Activated CD4-positive, alpha-beta T cell treated with anti-CD3 and anti-CD28 coated beads for 36 hours (primary cell): ENCODE data around the gene PDGFRA. TPM values are rescaled to one million over a fixed set of nuclear protein-coding genes. Genes with fewer than 3 reads are reported as not detected.

Experiments
- ATAC-seq: fragments of 200-7000 bp; cut with Tn5 transposase; one replicate; pipeline ENCODE4 v1.10.0; 2021; ENCODE audit warnings: mild to moderate bottlenecking, moderate library complexity
- CTCF ChIA-PET: fragments of 350-600 bp; sonication (Branson Sonifier 250); formaldehyde crosslinking; loops from one replicate; lab custom pipeline; 2021; ENCODE audit warnings: antibody characterized with exemption; lab: Charles Lee
- POLR2A ChIA-PET: fragments of 350-600 bp; sonication (Branson Sonifier 250); formaldehyde crosslinking; loops from one replicate; lab custom pipeline; 2021; ENCODE audit warnings: antibody characterized with exemption, inconsistent platforms; lab: Charles Lee
- DNase-seq: peaks from one replicate; pipeline ENCODE4 v3.0.0-alpha.2; 2020
- H3K27ac Mint-ChIP-seq: one replicate; pipeline ENCODE4 v1.8.0; 2021; ENCODE audit warnings: mixed read lengths
- H3K27me3 Mint-ChIP-seq: one replicate; pipeline ENCODE4 v1.8.0; 2021; ENCODE audit warnings: mixed read lengths
- H3K36me3 Mint-ChIP-seq: one replicate; pipeline ENCODE4 v1.8.0; 2021; ENCODE audit warnings: low read depth, mixed read lengths
- H3K4me1 Mint-ChIP-seq: one replicate; pipeline ENCODE4 v1.8.0; 2021; ENCODE audit warnings: mixed read lengths
- H3K4me3 Mint-ChIP-seq: one replicate; pipeline ENCODE4 v1.8.0; 2021; ENCODE audit warnings: mild to moderate bottlenecking, moderate library complexity, mixed read lengths
- H3K9me3 Mint-ChIP-seq: one replicate; pipeline ENCODE4 v1.8.0; 2021; ENCODE audit warnings: low read depth, mixed read lengths
- intact Hi-C, 2 experiments: fragments of 100-400 bp; cut with DNase I in 1 of 2; cut with micrococcal nuclease in 1 of 2; formaldehyde crosslinking; loops; one replicate each; pipeline versions ENCODE4 v1.14.2 to v1.15.1; 2022 to 2024; cut with DNase I, micrococcal nuclease
- total RNA-seq, 2 experiments: library from RNA; stranded (reverse); gene quantifications; one replicate each; pipeline ENCODE4 v1.2.3, GENCODE V29; 2021

The PDGFRA gene
- total RNA-seq, 2 experiments from 2014 or later = not detected

DNA sequence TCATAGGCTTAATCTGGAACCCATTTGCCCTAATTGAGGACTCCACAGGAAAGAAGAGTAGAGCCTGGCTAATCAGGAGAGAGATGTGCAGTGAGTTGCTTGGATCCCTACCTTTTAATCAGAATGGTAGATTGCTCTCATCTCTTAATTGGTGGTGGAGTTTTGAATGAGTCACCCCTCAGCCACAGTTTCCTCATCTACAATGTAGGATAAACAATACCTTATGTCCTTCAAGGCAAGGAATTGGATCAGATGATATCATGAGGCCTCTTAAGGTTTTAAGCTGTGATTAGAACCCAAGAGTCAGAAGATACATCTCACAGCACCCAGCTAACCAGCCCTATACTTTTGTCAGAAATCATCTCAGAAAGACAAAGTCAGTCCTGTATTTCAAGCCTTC, 39.1 kb downstream of the PDGFRA start:
- no peaks in the 10 kb centered on the region for H3K4me1 Mint-ChIP-seq
- ATAC-seq (no peak), DNase-seq (no peak)
- intact Hi-C loops = no loop called here
- peaks cover 12% of the 10 kb centered on the region for H3K27me3 Mint-ChIP-seq
- POLR2A ChIA-PET = no interaction called here
- H3K4me3 Mint-ChIP-seq = no peak overlapping the region
- H3K9me3 Mint-ChIP-seq = no peaks in the 10 kb centered on the region
- CTCF ChIA-PET = interaction anchor here (0.6 to 1.3 kb wide), 2 partner anchors 35 to 1522 kb away, joined by 3 read pairs; no protein-coding TSS in a partner anchor
- H3K36me3 Mint-ChIP-seq = no peaks in the 10 kb centered on the region
- H3K27ac Mint-ChIP-seq = no peak overlapping the region

GRCh38 chr4:54271464-54271863, 42.4 kb downstream of the PDGFRA start:
- Mint-ChIP-seq H3K27ac (no peak overlapping the region), H3K9me3 (no peaks in the 10 kb centered on the region), H3K27me3 (peaks cover 20% of the 10 kb centered on the region), H3K4me1 (peaks cover 1% of the 10 kb centered on the region), H3K36me3 (no peaks in the 10 kb centered on the region), H3K4me3 (no peak overlapping the region)
- ATAC-seq (no peak), DNase-seq (no peak)
- CTCF ChIA-PET = interaction anchor here (0.9 kb wide), 1 partner anchor 10 kb away, joined by 4 read pairs; no protein-coding TSS in a partner anchor
- POLR2A ChIA-PET = no interaction called here
- intact Hi-C loops = no loop called here

- no peak for DNase-seq
- ChIA-PET CTCF (no interaction called here), POLR2A (no interaction called here)
- no peak overlapping the region for H3K4me3 Mint-ChIP-seq
- no peaks in the 10 kb centered on the region for H3K9me3 Mint-ChIP-seq
- intact Hi-C loops = no loop called here
- H3K27me3 Mint-ChIP-seq = peaks cover 21% of the 10 kb centered on the region
- ATAC-seq = no peak
- peaks cover 2% of the 10 kb centered on the region for H3K4me1 Mint-ChIP-seq
- H3K36me3 Mint-ChIP-seq = no peaks in the 10 kb centered on the region
- H3K27ac Mint-ChIP-seq = no peak overlapping the region
Measured at GRCh38 chr4:54272051-54272450, 43.0 kb downstream of the PDGFRA start.

DNA sequence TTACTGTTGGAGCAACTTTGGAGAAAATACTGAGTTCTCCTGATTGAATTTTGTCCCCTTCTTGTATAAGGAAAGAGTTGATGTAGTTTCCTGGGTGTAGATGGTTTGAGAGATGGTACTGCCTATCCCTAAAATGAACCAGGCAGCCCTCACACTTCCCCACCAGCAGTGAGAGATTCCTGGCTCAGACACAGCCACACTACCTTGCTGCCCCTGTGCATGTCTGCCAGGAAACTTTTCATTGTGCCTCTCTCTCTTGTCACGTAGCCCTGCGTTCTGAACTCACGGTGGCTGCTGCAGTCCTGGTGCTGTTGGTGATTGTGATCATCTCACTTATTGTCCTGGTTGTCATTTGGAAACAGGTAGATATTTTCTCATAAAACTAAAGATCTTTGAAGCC, 45.2 kb downstream of the PDGFRA start:
- Mint-ChIP-seq H3K27ac (no peak overlapping the region), H3K4me1 (peaks cover 10% of the 10 kb centered on the region), H3K27me3 (peaks cover 36% of the 10 kb centered on the region), H3K9me3 (no peaks in the 10 kb centered on the region), H3K36me3 (no peaks in the 10 kb centered on the region), H3K4me3 (no peak overlapping the region)
- ChIA-PET CTCF (interaction anchor here (0.8 kb wide), 1 partner anchor 180 kb away, joined by 3 read pairs; no protein-coding TSS in a partner anchor), POLR2A (interaction anchor here (0.5 kb wide), 1 partner anchor 9 kb away, joined by 3 read pairs; no protein-coding TSS in a partner anchor)
- no peak for DNase-seq
- intact Hi-C loops = no loop called here
- no peak for ATAC-seq

DNA sequence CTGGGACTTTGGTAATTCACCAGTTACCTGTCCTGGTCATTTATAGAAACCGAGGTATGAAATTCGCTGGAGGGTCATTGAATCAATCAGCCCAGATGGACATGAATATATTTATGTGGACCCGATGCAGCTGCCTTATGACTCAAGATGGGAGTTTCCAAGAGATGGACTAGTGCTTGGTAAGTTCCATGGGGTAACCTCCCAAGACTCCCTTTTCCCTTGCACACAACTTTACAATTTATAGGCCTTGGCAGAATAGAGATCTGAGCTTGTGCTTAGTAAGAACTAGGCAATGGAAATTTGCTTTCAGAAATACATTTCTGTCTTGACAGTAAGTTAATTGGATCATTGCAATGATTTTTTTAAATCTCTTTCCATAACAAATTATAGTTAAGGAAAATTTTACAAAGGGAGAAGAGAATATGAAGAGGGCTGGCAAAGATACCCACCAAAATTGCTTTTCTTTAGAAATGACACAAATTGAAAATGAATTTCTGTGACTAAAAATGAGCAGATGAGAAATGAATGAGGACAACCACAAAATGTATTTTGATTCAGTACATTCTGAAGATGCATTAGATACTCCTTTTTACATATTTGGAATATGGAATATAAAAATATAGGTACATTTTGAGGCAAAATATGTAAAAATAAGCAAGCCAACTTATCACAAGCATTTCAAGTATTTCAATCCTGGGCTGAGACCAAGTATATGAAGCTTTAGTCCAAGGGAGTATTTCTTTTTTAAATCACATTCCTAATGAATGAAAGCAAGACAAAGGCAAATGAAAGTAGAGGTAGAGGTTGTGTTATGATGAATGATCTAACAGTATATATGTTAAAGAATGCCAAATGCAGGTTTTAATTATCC, 45.9 kb downstream of the PDGFRA start:
- ATAC-seq (no peak), DNase-seq (no peak)
- intact Hi-C loops = no loop called here
- ChIA-PET POLR2A (interaction anchor here (0.5 kb wide), 1 partner anchor 8 kb away, joined by 3 read pairs; no protein-coding TSS in a partner anchor), CTCF (interaction anchor here (0.8 kb wide), 1 partner anchor 181 kb away, joined by 3 read pairs; no protein-coding TSS in a partner anchor)
- Mint-ChIP-seq H3K4me1 (peaks cover 10% of the 10 kb centered on the region), H3K27me3 (peaks cover 35% of the 10 kb centered on the region), H3K4me3 (no peak overlapping the region), H3K36me3 (no peaks in the 10 kb centered on the region), H3K27ac (no peak overlapping the region), H3K9me3 (no peaks in the 10 kb centered on the region)

GRCh38 chr4:54276641-54277430, 47.7 kb downstream of the PDGFRA start:
- H3K4me1 Mint-ChIP-seq = peaks cover 10% of the 10 kb centered on the region
- H3K4me3 Mint-ChIP-seq = no peak overlapping the region
- no peak for DNase-seq
- POLR2A ChIA-PET = no interaction called here
- no peaks in the 10 kb centered on the region for H3K9me3 Mint-ChIP-seq
- no peak overlapping the region for H3K27ac Mint-ChIP-seq
- intact Hi-C loops = no loop called here
- no peaks in the 10 kb centered on the region for H3K36me3 Mint-ChIP-seq
- H3K27me3 Mint-ChIP-seq = peaks cover 36% of the 10 kb centered on the region
- CTCF ChIA-PET = interaction anchor here (0.7 kb wide), 1 partner anchor 63 kb away, joined by 3 read pairs; no protein-coding TSS in a partner anchor
- no peak for ATAC-seq

- Mint-ChIP-seq H3K9me3 (peaks cover 2% of the 10 kb centered on the region), H3K27me3 (peaks cover 30% of the 10 kb centered on the region), H3K4me3 (no peak overlapping the region), H3K4me1 (peaks cover 10% of the 10 kb centered on the region), H3K27ac (no peak overlapping the region), H3K36me3 (no peaks in the 10 kb centered on the region)
- ATAC-seq (peak; percentile 49), DNase-seq (peak; percentile 17)
- ChIA-PET CTCF (no interaction called here), POLR2A (interaction anchor here (0.6 kb wide), 1 partner anchor 781 kb away, joined by 3 read pairs; no protein-coding TSS in a partner anchor)
- intact Hi-C loops = no loop called here
Measured at GRCh38 chr4:54277691-54278090, 48.6 kb downstream of the PDGFRA start.

DNA sequence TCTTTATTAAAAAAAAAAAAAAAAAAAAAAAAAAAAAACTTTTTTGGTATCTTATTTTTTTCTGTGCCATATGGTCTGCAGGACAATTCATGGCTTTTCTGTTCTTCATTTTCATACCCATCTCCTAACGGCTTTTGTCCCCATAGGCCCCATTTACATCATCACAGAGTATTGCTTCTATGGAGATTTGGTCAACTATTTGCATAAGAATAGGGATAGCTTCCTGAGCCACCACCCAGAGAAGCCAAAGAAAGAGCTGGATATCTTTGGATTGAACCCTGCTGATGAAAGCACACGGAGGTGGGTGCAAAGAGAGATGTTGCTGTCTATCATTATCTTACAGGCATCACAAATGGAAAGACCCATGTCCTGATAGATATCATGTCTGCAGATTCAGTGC, 49.1 kb downstream of the PDGFRA start:
- Mint-ChIP-seq H3K27me3 (peaks cover 29% of the 10 kb centered on the region), H3K4me3 (no peak overlapping the region), H3K36me3 (no peaks in the 10 kb centered on the region), H3K27ac (no peak overlapping the region), H3K4me1 (peaks cover 10% of the 10 kb centered on the region), H3K9me3 (peaks cover 2% of the 10 kb centered on the region)
- ChIA-PET POLR2A (interaction anchor here (0.6 kb wide), 1 partner anchor 781 kb away, joined by 3 read pairs; no protein-coding TSS in a partner anchor), CTCF (no interaction called here)
- intact Hi-C loops = no loop called here
- no peak for DNase-seq
- no peak for ATAC-seq

- H3K27ac Mint-ChIP-seq = no peak overlapping the region
- H3K27me3 Mint-ChIP-seq = peaks cover 19% of the 10 kb centered on the region
- ChIA-PET CTCF (interaction anchor here (0.7 to 0.8 kb wide), 2 partner anchors 10 to 64 kb away, joined by 3 to 4 read pairs; no protein-coding TSS in a partner anchor), POLR2A (interaction anchor here (0.8 kb wide), 1 partner anchor 1524 kb away, joined by 4 read pairs; no protein-coding TSS in a partner anchor)
- peaks cover 7% of the 10 kb centered on the region for H3K9me3 Mint-ChIP-seq
- DNase-seq (no peak), ATAC-seq (no peak)
- no peaks in the 10 kb centered on the region for H3K36me3 Mint-ChIP-seq
- intact Hi-C loops = no loop called here
- peaks cover 9% of the 10 kb centered on the region for H3K4me1 Mint-ChIP-seq
- H3K4me3 Mint-ChIP-seq = no peak overlapping the region
Measured at GRCh38 chr4:54281054-54281766, 52.1 kb downstream of the PDGFRA start.

- POLR2A ChIA-PET = interaction anchor here (0.7 kb wide), 1 partner anchor 8 kb away, joined by 3 read pairs; no protein-coding TSS in a partner anchor
- H3K36me3 Mint-ChIP-seq = no peaks in the 10 kb centered on the region
- CTCF ChIA-PET = no interaction called here
- no peak overlapping the region for H3K27ac Mint-ChIP-seq
- intact Hi-C loops = no loop called here
- no peak for ATAC-seq
- H3K27me3 Mint-ChIP-seq = peaks cover 10% of the 10 kb centered on the region
- H3K4me3 Mint-ChIP-seq = no peak overlapping the region
- peaks cover under 1% of the 10 kb centered on the region for H3K4me1 Mint-ChIP-seq
- H3K9me3 Mint-ChIP-seq = peaks cover 7% of the 10 kb centered on the region
- no peak for DNase-seq
Measured at GRCh38 chr4:54282837-54283236, 53.7 kb downstream of the PDGFRA start.

DNA sequence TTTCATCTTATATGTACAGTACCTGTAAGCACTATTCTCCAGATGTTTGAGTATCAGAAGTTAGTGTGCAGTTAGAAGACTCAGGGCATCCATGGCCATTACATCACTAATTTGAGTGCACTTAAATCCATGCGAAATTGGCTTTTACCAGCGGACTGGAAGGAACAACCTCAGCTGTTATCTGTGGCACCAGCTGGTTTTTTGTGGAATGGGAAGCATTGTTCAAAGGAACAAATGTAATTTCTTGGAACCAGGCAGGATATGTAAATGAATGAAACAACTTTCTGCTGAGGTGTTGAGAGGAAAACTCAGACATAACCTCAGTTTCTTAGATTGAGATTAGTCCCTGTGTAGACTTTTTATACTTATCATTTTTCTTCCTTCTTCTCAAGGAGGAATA, 60.2 kb downstream of the PDGFRA start:
- ChIA-PET POLR2A (no interaction called here), CTCF (no interaction called here)
- intact Hi-C loops = no loop called here
- no peak for ATAC-seq
- H3K4me3 Mint-ChIP-seq = no peak overlapping the region
- H3K4me1 Mint-ChIP-seq = no peaks in the 10 kb centered on the region
- H3K36me3 Mint-ChIP-seq = no peaks in the 10 kb centered on the region
- H3K27me3 Mint-ChIP-seq = peaks cover 9% of the 10 kb centered on the region
- DNase-seq = no peak
- no peak overlapping the region for H3K27ac Mint-ChIP-seq
- peaks cover 3% of the 10 kb centered on the region for H3K9me3 Mint-ChIP-seq
